HCT116 (cell line): ENCODE measurements around the gene RIMS1. TPM values are rescaled to one million over a fixed set of nuclear protein-coding genes. Genes with fewer than 3 reads are reported as not detected.

Experiments used
- ATAC-seq: fragments of 200-7000 bp; cut with Tn5 transposase; 2 replicates; pipeline ENCODE4 v1.9.1; 2020; ENCODE audit warnings: mild to moderate bottlenecking, moderate library complexity
- BruUV-seq: library from RNA; stranded (reverse); fragments of 400-500 nt; replicated peaks from 2 replicates; lab custom pipeline; 2021; lab: Mats Ljungman, UMichigan
- CTCF ChIA-PET: fragments of 300-600 bp; sonication (Branson Sonifier 250); formaldehyde crosslinking; loops from one replicate; lab custom pipeline; 2021; ENCODE audit warnings: antibody characterized with exemption; lab: Charles Lee
- POLR2A ChIA-PET: fragments of 300-600, 350-600 bp; sonication (Branson Sonifier 250); formaldehyde crosslinking; loops from one replicate; lab custom pipeline; 2021; ENCODE audit warnings: antibody characterized with exemption; lab: Charles Lee
- RAD21 ChIA-PET, 2 experiments: fragments of 300-600 bp; sonication (Branson Sonifier 250); formaldehyde crosslinking; loops; one replicate each; lab custom pipeline; 2023; ENCODE audit warnings: low total read pairs in 2 of 2; ENCODE audit not compliant: uncharacterized antibody in 2 of 2, unreplicated experiment in 2 of 2, low non-redundant PET in 1 of 2; lab: Charles Lee
- DNase-seq: peaks from one replicate; pipeline ENCODE4 v3.0.0-alpha.2; 2010; ENCODE audit warnings: low read depth, low spot score
- H2AFZ ChIP-seq: fragments of 200-600 bp; shearing (Covaris generic), sonication (generic); 2 replicates; pipeline ENCODE4 v1.6.1; 2017; ENCODE audit warnings: low read depth, mixed run types, mixed read lengths, antibody characterized with exemption, low read length; ENCODE audit not compliant: poor library complexity, severe bottlenecking
- H3K27ac ChIP-seq: 2 replicates; pipeline ENCODE4 v1.5.1; 2012; ENCODE audit warnings: low read depth, low read length
- H3K27me3 ChIP-seq: fragments of 200-600 bp; sonication (generic); 2 replicates; pipeline ENCODE4 v1.6.1; 2016; ENCODE audit warnings: mixed run types, low read length, mixed read lengths; ENCODE audit not compliant: insufficient read depth
- H3K36me3 ChIP-seq, 2 experiments: fragments of 200-500 bp in 1 of 2; fragments of 200-600 bp in 1 of 2; sonication (Bioruptor generic) in 1 of 2; sonication (generic) in 1 of 2; 2 replicates each; pipeline versions ENCODE4 v1.5.1 to v1.6.1; 2014 to 2016; ENCODE audit warnings: low read length in 2 of 2, inconsistent platforms in 1 of 2, mixed read lengths in 1 of 2, mixed run types in 1 of 2; ENCODE audit not compliant: insufficient read depth in 2 of 2, control insufficient read depth in 1 of 2
- H3K4me1 ChIP-seq, 2 experiments: fragments of 200-600 bp in 1 of 2; sonication (generic) in 1 of 2; 2 replicates each; pipeline versions ENCODE4 v1.5.1 to v1.6.1; 2012 to 2017; ENCODE audit warnings: low read length in 2 of 2, inconsistent platforms in 1 of 2, mild to moderate bottlenecking in 1 of 2, mixed read lengths in 1 of 2, mixed run types in 1 of 2, moderate library complexity in 1 of 2; ENCODE audit not compliant: insufficient read depth in 2 of 2, control insufficient read depth in 1 of 2
- H3K4me2 ChIP-seq: fragments of 200-600 bp; sonication (generic); 2 replicates; pipeline ENCODE4 v1.6.1; 2017; ENCODE audit warnings: mixed run types, low read length, mixed read lengths
- H3K4me3 ChIP-seq, 2 experiments: fragments of 200-600 bp in 1 of 2; sonication (generic) in 1 of 2; replicated peaks in 1 of 2; 2 replicates each; pipeline ENCODE4 v1.5.1; 2011 to 2016; ENCODE audit warnings: low read length in 2 of 2, control low read depth in 1 of 2, low read depth in 1 of 2, mild to moderate bottlenecking in 1 of 2, mixed read lengths in 1 of 2, mixed run types in 1 of 2
- H3K79me2 ChIP-seq: fragments of 200-600 bp; sonication (generic); 2 replicates; pipeline ENCODE4 v1.6.1; 2017; ENCODE audit warnings: mild to moderate bottlenecking, mixed run types, low read length, moderate library complexity, mixed read lengths; ENCODE audit not compliant: insufficient read depth
- H3K9ac ChIP-seq: fragments of 200-600 bp; sonication (generic); 2 replicates; pipeline ENCODE4 v1.6.1; 2016; ENCODE audit warnings: low read length, mixed read lengths
- H3K9me2 ChIP-seq: fragments of 200-600 bp; sonication (generic), shearing (Covaris generic); 2 replicates; pipeline ENCODE4 v1.6.1; 2017; ENCODE audit warnings: mixed run types, mild to moderate bottlenecking, moderate library complexity; ENCODE audit not compliant: insufficient read depth
- H3K9me3 ChIP-seq, 2 experiments: fragments of 200-500 bp in 1 of 2; fragments of 200-600 bp in 1 of 2; sonication (Bioruptor generic) in 1 of 2; sonication (generic) in 1 of 2; 2 replicates each; pipeline ENCODE4 v1.6.1; 2014 to 2017; ENCODE audit warnings: low read length in 2 of 2, mixed read lengths in 2 of 2, inconsistent platforms in 1 of 2, low read depth in 1 of 2, mild to moderate bottlenecking in 1 of 2, mixed run types in 1 of 2, moderate library complexity in 1 of 2; ENCODE audit not compliant: control insufficient read depth in 1 of 2, insufficient read depth in 1 of 2
- H4K20me1 ChIP-seq: fragments of 200-600 bp; sonication (generic), shearing (Covaris generic); 2 replicates; pipeline ENCODE4 v1.6.1; 2017; ENCODE audit warnings: mixed run types, mild to moderate bottlenecking, moderate library complexity; ENCODE audit not compliant: insufficient read depth
- CBX3 ChIP-seq: IDR thresholded peaks from 2 replicates; pipeline ENCODE4 v1.6.1; 2012; ENCODE audit warnings: low read depth
- CEBPB ChIP-seq: IDR thresholded peaks from 2 replicates; pipeline ENCODE4 v1.6.1; 2012; ENCODE audit warnings: low read depth
- EGR1 ChIP-seq: IDR thresholded peaks from 2 replicates; pipeline ENCODE4 v1.6.1; 2012; ENCODE audit warnings: low read depth
- ELF1 ChIP-seq: IDR thresholded peaks from 2 replicates; pipeline ENCODE4 v1.6.1; 2012; ENCODE audit warnings: low read depth, borderline replicate concordance
- JUND ChIP-seq: IDR thresholded peaks from 2 replicates; pipeline ENCODE4 v1.6.1; 2012
- POLR2AphosphoS5 ChIP-seq: IDR thresholded peaks from 2 replicates; pipeline ENCODE4 v1.6.1; 2011; ENCODE audit warnings: mild to moderate bottlenecking, low read depth, low read length, moderate library complexity
- SIN3A ChIP-seq: IDR thresholded peaks from 2 replicates; pipeline ENCODE4 v1.6.1; 2012; ENCODE audit warnings: low read depth
- SP1 ChIP-seq: IDR thresholded peaks from 2 replicates; pipeline ENCODE4 v1.6.1; 2012; ENCODE audit warnings: low read depth
- SRF ChIP-seq: IDR thresholded peaks from 2 replicates; pipeline ENCODE4 v1.6.1; 2012; ENCODE audit warnings: low read depth
- YY1 ChIP-seq: IDR thresholded peaks from 2 replicates; pipeline ENCODE4 v1.6.1; 2011; ENCODE audit warnings: low read length, low read depth, moderate library complexity, mild to moderate bottlenecking; ENCODE audit not compliant: insufficient replicate concordance; ENCODE audit errors: extremely low read depth
- ZFX ChIP-seq: fragments of 450-650 bp; IDR thresholded peaks from 2 replicates; pipeline ENCODE4 v1.6.1; 2017
- ZNF274 ChIP-seq: fragments of 200-500 bp; sonication (Bioruptor generic); IDR thresholded peaks from 2 replicates; pipeline ENCODE4 v1.6.1; 2014; ENCODE audit warnings: mild to moderate bottlenecking, low read depth, low read length, inconsistent platforms
- intact Hi-C: fragments of 100-400 bp; cut with micrococcal nuclease; formaldehyde crosslinking; loops from 2 replicates; pipeline ENCODE4 v1.10.0; 2022
- total RNA-seq: library from RNA; stranded (reverse); gene quantifications from one replicate; pipeline ENCODE4 v1.2.1, GENCODE V29; 2021; ENCODE audit not compliant: unreplicated experiment
- TF ChIP-seq, protein P1 (sequence below), 3 experiments: fragments of 200-600 bp in 1 of 3; sonication (generic) in 1 of 3; IDR thresholded peaks in 2 of 3; conservative IDR thresholded peaks in 1 of 3; 2 replicates each; pipeline ENCODE4 v1.5.1; 2012 to 2017; ENCODE audit warnings: low read depth in 2 of 3, low read length in 2 of 3, antibody characterized with exemption in 1 of 3, borderline replicate concordance in 1 of 3, control low read depth in 1 of 3, mild to moderate bottlenecking in 1 of 3, mixed read lengths in 1 of 3, mixed run types in 1 of 3, moderate library complexity in 1 of 3; ENCODE audit not compliant: insufficient read depth in 1 of 3
- TF ChIP-seq, protein P2 (sequence below): IDR thresholded peaks from 2 replicates; pipeline ENCODE4 v1.6.1; 2012
- TF ChIP-seq, protein P3 (sequence below): IDR thresholded peaks from 2 replicates; pipeline ENCODE4 v1.6.1; 2012

RIMS1 gene
- total RNA-seq, 1 experiment from 2014 or later = not detected

- Histone ChIP-seq H3K9me2 (no peaks in the 10 kb centered on the region), H3K9ac (no peak overlapping the region), H3K9me3 (no peaks in the 10 kb centered on the region), H3K79me2 (no peaks in the 10 kb centered on the region), H4K20me1 (no peaks in the 10 kb centered on the region; the same call in 1 of the 2 replicates), H3K36me3 (no peaks in the 10 kb centered on the region; a peak in 1 of 4 replicates), H3K27me3 (peaks cover 3% of the 10 kb centered on the region; the same call in 1 of the 2 replicates), H2AFZ (no peak overlapping the region), H3K4me2 (no peak overlapping the region)
- ATAC-seq = no peak
- ChIA-PET RAD21 (no interaction called here), CTCF (no interaction called here)
- no TSS peak for BruUV-seq
- intact Hi-C loops = no loop called here
- peak; percentile 0 for DNase-seq
- TF ChIP-seq SRF = no peak
- TF ChIP-seq, protein P1, sequence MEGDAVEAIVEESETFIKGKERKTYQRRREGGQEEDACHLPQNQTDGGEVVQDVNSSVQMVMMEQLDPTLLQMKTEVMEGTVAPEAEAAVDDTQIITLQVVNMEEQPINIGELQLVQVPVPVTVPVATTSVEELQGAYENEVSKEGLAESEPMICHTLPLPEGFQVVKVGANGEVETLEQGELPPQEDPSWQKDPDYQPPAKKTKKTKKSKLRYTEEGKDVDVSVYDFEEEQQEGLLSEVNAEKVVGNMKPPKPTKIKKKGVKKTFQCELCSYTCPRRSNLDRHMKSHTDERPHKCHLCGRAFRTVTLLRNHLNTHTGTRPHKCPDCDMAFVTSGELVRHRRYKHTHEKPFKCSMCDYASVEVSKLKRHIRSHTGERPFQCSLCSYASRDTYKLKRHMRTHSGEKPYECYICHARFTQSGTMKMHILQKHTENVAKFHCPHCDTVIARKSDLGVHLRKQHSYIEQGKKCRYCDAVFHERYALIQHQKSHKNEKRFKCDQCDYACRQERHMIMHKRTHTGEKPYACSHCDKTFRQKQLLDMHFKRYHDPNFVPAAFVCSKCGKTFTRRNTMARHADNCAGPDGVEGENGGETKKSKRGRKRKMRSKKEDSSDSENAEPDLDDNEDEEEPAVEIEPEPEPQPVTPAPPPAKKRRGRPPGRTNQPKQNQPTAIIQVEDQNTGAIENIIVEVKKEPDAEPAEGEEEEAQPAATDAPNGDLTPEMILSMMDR (IDR thresholded peaks at IDR 0.05 in 2 of 3, conservative IDR thresholded peaks at IDR 0.05 in 1 of 3; ENCODE audit: borderline replicate concordance in 1 of 3, insufficient read depth in 1 of 3, low read depth in 2 of 3, low read length in 2 of 3) = 0 out of 6 replicates have a peak, but pooled peaks of 1 of the 3 experiments have one; percentile 6
- TF ChIP-seq, all 23 proteins: peak for 1
- POLR2A ChIA-PET = no interaction called here
- no peak overlapping the region for H3K4me3 ChIP-seq
- H3K27ac ChIP-seq = no peak overlapping the region
- H3K4me1 ChIP-seq = no peaks in the 10 kb centered on the region
Observed at GRCh38 chr6:72246926-72247325, 360.6 kb downstream of the RIMS1 start.

DNA sequence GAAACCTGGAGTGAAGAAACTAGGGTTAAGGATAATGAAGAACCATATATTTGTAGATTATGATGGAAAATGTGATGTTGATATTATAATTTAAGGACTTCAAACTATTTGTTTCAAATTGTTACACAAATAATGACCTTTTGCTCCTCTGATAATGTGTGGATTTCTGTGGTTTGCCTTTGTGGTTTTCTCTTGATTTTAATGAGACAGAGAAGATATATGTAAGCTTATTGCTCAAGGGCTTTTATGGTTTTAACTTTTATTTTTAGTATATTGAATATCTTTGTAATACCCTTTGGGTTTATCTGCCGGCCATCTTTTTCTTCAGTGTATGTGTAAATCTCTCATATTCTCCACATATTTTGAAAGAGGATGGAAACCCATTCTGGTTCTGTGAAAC, 362.3 kb downstream of the RIMS1 start:
- Histone ChIP-seq H3K9ac (no peak overlapping the region), H3K27ac (no peak overlapping the region), H2AFZ (no peak overlapping the region), H3K36me3 (no peaks in the 10 kb centered on the region; a peak in 1 of 4 replicates), H3K9me3 (no peaks in the 10 kb centered on the region), H4K20me1 (no peaks in the 10 kb centered on the region; the same call in 1 of the 2 replicates), H3K27me3 (peaks cover 3% of the 10 kb centered on the region; the same call in 1 of the 2 replicates), H3K4me2 (no peak overlapping the region), H3K79me2 (no peaks in the 10 kb centered on the region), H3K9me2 (no peaks in the 10 kb centered on the region), H3K4me3 (no peak overlapping the region), H3K4me1 (no peaks in the 10 kb centered on the region)
- ChIA-PET RAD21 (no interaction called here), CTCF (no interaction called here), POLR2A (no interaction called here)
- ATAC-seq (no peak), DNase-seq (no peak)
- intact Hi-C loops = no loop called here
- no TSS peak for BruUV-seq
- TF ChIP-seq POLR2AphosphoS5 (no peak), YY1 (no peak), ZNF274 (no peak), ZFX (no peak), ELF1 (no peak), CBX3 (no peak), SIN3A (no peak), EGR1 (no peak), JUND (no peak), SRF (no peak), SP1 (no peak), CEBPB (no peak)
- TF ChIP-seq, protein P1 (IDR thresholded peaks at IDR 0.05 in 2 of 3, conservative IDR thresholded peaks at IDR 0.05 in 1 of 3; ENCODE audit: borderline replicate concordance in 1 of 3, insufficient read depth in 1 of 3, low read depth in 2 of 3, low read length in 2 of 3) = no peak
- TF ChIP-seq, protein P2, sequence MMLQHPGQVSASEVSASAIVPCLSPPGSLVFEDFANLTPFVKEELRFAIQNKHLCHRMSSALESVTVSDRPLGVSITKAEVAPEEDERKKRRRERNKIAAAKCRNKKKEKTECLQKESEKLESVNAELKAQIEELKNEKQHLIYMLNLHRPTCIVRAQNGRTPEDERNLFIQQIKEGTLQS = no peak
- TF ChIP-seq, protein P3, sequence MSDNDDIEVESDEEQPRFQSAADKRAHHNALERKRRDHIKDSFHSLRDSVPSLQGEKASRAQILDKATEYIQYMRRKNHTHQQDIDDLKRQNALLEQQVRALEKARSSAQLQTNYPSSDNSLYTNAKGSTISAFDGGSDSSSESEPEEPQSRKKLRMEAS = no peak
